Measurements from ENCODE around the gene NAALADL2. TPM values are rescaled to one million over a fixed set of nuclear protein-coding genes. Genes with fewer than 3 reads are reported as not detected.

Gene NAALADL2
- total RNA-seq, 1 donor from 2014 or later: 11.5 TPM

- Histone ChIP-seq H3K9me3 (ENCODE audit: low read depth) (no peaks in the 10 kb centered on the region), H3K4me1 (no peaks in the 10 kb centered on the region), H3F3A (ENCODE audit: low read depth) (peaks cover 6% of the 10 kb centered on the region), H3K4me3 (no peak overlapping the region), H3K9ac (no peak overlapping the region), H4K20me1 (ENCODE audit: low read depth) (no peaks in the 10 kb centered on the region), H3K27ac (no peak overlapping the region), H3K27me3 (no peaks in the 10 kb centered on the region), H3K4me2 (no peak overlapping the region), H2AFZ (replicated peaks) (no peak overlapping the region), H3K79me2 (ENCODE audit: low read depth) (no peaks in the 10 kb centered on the region), H3K36me3 (no peaks in the 10 kb centered on the region)
- Mint-ChIP-seq H3K27me3 (ENCODE audit: insufficient read depth, low read depth) (no peaks in the 10 kb centered on the region), H3K4me1 (no peaks in the 10 kb centered on the region), H3K4me3 (no peak overlapping the region), H3K27ac (no peak overlapping the region), H3K9me3 (no peaks in the 10 kb centered on the region), H3K36me3 (no peaks in the 10 kb centered on the region)
- no peak for TF ChIP-seq EZH2phosphoT487 (IDR thresholded peaks at IDR 0.05)
- no peak for TF ChIP-seq CTCF (IDR thresholded peaks at IDR 0.05)
- TF ChIP-seq EZH2 (IDR thresholded peaks at IDR 0.05): no peak
- DNase-seq (ENCODE audit: low spot score): no peak
Observed at GRCh38 chr3:175670557-175670956, 811.4 kb downstream of the NAALADL2 start.

GRCh38 chr3:175672119-175672689, 813.1 kb downstream of the NAALADL2 start:
- H3K4me2 ChIP-seq: no peak overlapping the region
- H3K27me3 Mint-ChIP-seq (ENCODE audit: insufficient read depth, low read depth): no peaks in the 10 kb centered on the region
- no peak overlapping the region for H3K4me3 ChIP-seq
- no peak for DNase-seq (ENCODE audit: low spot score)
- no peak overlapping the region for H3K27ac Mint-ChIP-seq
- no peak overlapping the region for H2AFZ ChIP-seq (replicated peaks)
- no peaks in the 10 kb centered on the region for H3K36me3 ChIP-seq
- H3K4me3 Mint-ChIP-seq: no peak overlapping the region
- no peaks in the 10 kb centered on the region for H3K4me1 ChIP-seq
- no peaks in the 10 kb centered on the region for H3K36me3 Mint-ChIP-seq
- no peak overlapping the region for H3K27ac ChIP-seq
- H3K9me3 ChIP-seq (ENCODE audit: low read depth): no peaks in the 10 kb centered on the region
- H3K27me3 ChIP-seq: no peaks in the 10 kb centered on the region
- peaks cover 6% of the 10 kb centered on the region for H3F3A ChIP-seq (ENCODE audit: low read depth)
- no peaks in the 10 kb centered on the region for H3K79me2 ChIP-seq (ENCODE audit: low read depth)
- no peaks in the 10 kb centered on the region for H4K20me1 ChIP-seq (ENCODE audit: low read depth)
- TF ChIP-seq EZH2phosphoT487 (IDR thresholded peaks at IDR 0.05): no peak
- TF ChIP-seq CTCF (IDR thresholded peaks at IDR 0.05): no peak
- no peak for TF ChIP-seq EZH2 (IDR thresholded peaks at IDR 0.05)
- no peak overlapping the region for H3K9ac ChIP-seq
- no peaks in the 10 kb centered on the region for H3K4me1 Mint-ChIP-seq
- H3K9me3 Mint-ChIP-seq: no peaks in the 10 kb centered on the region

GRCh38 chr3:175679568-175679967, 820.4 kb downstream of the NAALADL2 start:
- no peak overlapping the region for H3K27ac ChIP-seq
- H3K9me3 ChIP-seq (ENCODE audit: low read depth): peaks cover 3% of the 10 kb centered on the region
- no peak overlapping the region for H3K9ac ChIP-seq
- no peaks in the 10 kb centered on the region for H3F3A ChIP-seq (ENCODE audit: low read depth)
- H3K79me2 ChIP-seq (ENCODE audit: low read depth): no peaks in the 10 kb centered on the region
- Mint-ChIP-seq H3K27ac (no peak overlapping the region), H3K4me3 (no peak overlapping the region), H3K4me1 (no peaks in the 10 kb centered on the region), H3K27me3 (ENCODE audit: insufficient read depth, low read depth) (peaks cover 2% of the 10 kb centered on the region), H3K9me3 (peaks cover 8% of the 10 kb centered on the region), H3K36me3 (no peaks in the 10 kb centered on the region)
- no peak overlapping the region for H2AFZ ChIP-seq (replicated peaks)
- H3K27me3 ChIP-seq: no peaks in the 10 kb centered on the region
- no peaks in the 10 kb centered on the region for H4K20me1 ChIP-seq (ENCODE audit: low read depth)
- TF ChIP-seq EZH2phosphoT487 (IDR thresholded peaks at IDR 0.05) (no peak), EZH2 (IDR thresholded peaks at IDR 0.05) (no peak), CTCF (IDR thresholded peaks at IDR 0.05) (no peak)
- no peak overlapping the region for H3K4me2 ChIP-seq
- H3K4me1 ChIP-seq: no peaks in the 10 kb centered on the region
- H3K36me3 ChIP-seq: no peaks in the 10 kb centered on the region
- no peak overlapping the region for H3K4me3 ChIP-seq
- DNase-seq (ENCODE audit: low spot score): no peak

Measured in neural progenitor cell (in vitro differentiated cells).